Heart right ventricle (tissue), 16 donors: Measurements from ENCODE around the gene CACNA2D1. TPM values are rescaled to one million over a fixed set of nuclear protein-coding genes. Genes with fewer than 3 reads are reported as not detected.

Experiments
- ATAC-seq, 8 donors: fragments of 200-7000 bp; cut with Tn5 transposase; one replicate each; pipeline ENCODE4 v1.9.1; 2020; ENCODE audit warnings: mild to moderate bottlenecking in 8 of 8, moderate library complexity in 8 of 8, moderate number of reproducible peaks in 1 of 8
- DNase-seq, 2 donors: peaks; one replicate each; pipeline ENCODE4 v3.0.0-alpha.2; 2020
- H3K27ac ChIP-seq, 10 donors: fragments of 200-600 bp; sonication (generic) in 2 of 10; one replicate each; pipeline versions ENCODE4 v1.5.0 to v1.8.0; 2020 to 2022; ENCODE audit warnings: mild to moderate bottlenecking in 3 of 10
- H3K27me3 ChIP-seq, 7 donors: fragments of 200-600 bp; one replicate each; pipeline ENCODE4 v1.8.0; 2021 to 2022; ENCODE audit warnings: mild to moderate bottlenecking in 2 of 7
- H3K36me3 ChIP-seq, 9 donors: fragments of 200-600 bp; sonication (generic) in 1 of 9; one replicate each; pipeline versions ENCODE4 v1.5.0 to v1.8.0; 2020 to 2022; ENCODE audit warnings: mild to moderate bottlenecking in 2 of 9
- H3K4me1 ChIP-seq, 9 donors: fragments of 200-600 bp; sonication (generic) in 1 of 9; one replicate each; pipeline versions ENCODE4 v1.5.0 to v1.8.0; 2020 to 2022; ENCODE audit warnings: mild to moderate bottlenecking in 4 of 9
- H3K4me3 ChIP-seq, 10 donors: fragments of 200-600 bp; sonication (generic) in 2 of 10; one replicate each; pipeline versions ENCODE4 v1.5.0 to v1.8.0; 2020 to 2022; ENCODE audit warnings: mild to moderate bottlenecking in 7 of 10, moderate library complexity in 2 of 10
- H3K9me3 ChIP-seq, 11 donors: fragments of 200-600 bp in 10 of 11; sonication (generic) in 2 of 11; one replicate each; pipeline versions ENCODE4 v1.5.0 to v1.8.0; 2013 to 2022; ENCODE audit warnings: mild to moderate bottlenecking in 2 of 11, control low read depth in 1 of 11, moderate library complexity in 1 of 11
- CTCF ChIP-seq, 9 donors: fragments of 200-600 bp; sonication (generic) in 2 of 9; IDR thresholded peaks; one replicate each; pipeline versions ENCODE4 v1.5.0 to v1.8.0; 2021 to 2022; ENCODE audit warnings: antibody characterized with exemption in 9 of 9, mild to moderate bottlenecking in 5 of 9, moderate library complexity in 1 of 9
- WGBS, 2 donors: extraction: QIAGEN DNeasy Blood & Tissue Kit; methylation state at CpG; one replicate each; pipeline ENCODE4 v1.1.7; 2013; ENCODE audit warnings: inconsistent platforms in 1 of 2; 5-methylcytosine and 5-hydroxymethylcytosine counted together
- intact Hi-C, 10 donors: fragments of 100-400 bp; cut with DNase I; formaldehyde crosslinking; loops; one replicate each; pipeline versions ENCODE4 v1.11.1 to v1.14.2; 2022
- polyA plus RNA-seq, 2 donors: library from polyadenylated mRNA; stranded (reverse); fragments of 200-250 nt; gene quantifications; one replicate each; pipeline ENCODE4 v1.2.3, GENCODE V29; 2013
- total RNA-seq, 10 donors: library from RNA; stranded (reverse); fragmentation: NEBNext Ultra II Directional in 3 of 10; extraction: Animal tissue kit (Norgen Biotek cat#: 25700) in 3 of 10; gene quantifications; one replicate each; pipeline versions ENCODE4 v1.2.1 to v1.2.4, GENCODE V29; 2021 to 2023
- donor health status: Arrhythmogenic right ventricular cardiomyopathy.
- donor health status: ischemic (EF 13 %, LVEDD 7.1; RV severe dilation, severe dysfunction).
- donor health status: healthy with polysubstance abuse.
- donor health status: DM: no; HTN: yes; CAD: no.
- donor health status: DM: no; HTN: no; CAD: no.
- donor health status: ischemic (EF 25% LVEDD 6.9; RV normal size, moderate dysfunction).
- donor health status: ischemic (EF 25% LVEDD 5.7; RV mildly dilated, moderate dysfunction).
- donor health status: healthy.
- donor health status: DM: yes; HTN: yes; CAD: no.
- donor health status: Ischemic cardiomyopathy.
- donor health status: ischemic (EF 35%, LVEDD 5.7; RV mildly dilated, moderate dysfunction).
- donor health status: nonischemic (EF 11% LVEDD 7.7; RV severe dilation, severe dysfunction).
- donor health status: DM: yes; HTN: yes; CAD: no.
- donor health status: PGD.
- donor health status: ischemic (EF 29% LVEDD 5.4; RV normal size, mild dysfunction).
- donor health status: nonischemic (EF 23%, LVEDD 6.1; RV moderate dilation, normal function).

CACNA2D1 gene
- total and polyA plus RNA-seq, 12 donors, result 7.0 to 131 (median 69.3) TPM

DNA sequence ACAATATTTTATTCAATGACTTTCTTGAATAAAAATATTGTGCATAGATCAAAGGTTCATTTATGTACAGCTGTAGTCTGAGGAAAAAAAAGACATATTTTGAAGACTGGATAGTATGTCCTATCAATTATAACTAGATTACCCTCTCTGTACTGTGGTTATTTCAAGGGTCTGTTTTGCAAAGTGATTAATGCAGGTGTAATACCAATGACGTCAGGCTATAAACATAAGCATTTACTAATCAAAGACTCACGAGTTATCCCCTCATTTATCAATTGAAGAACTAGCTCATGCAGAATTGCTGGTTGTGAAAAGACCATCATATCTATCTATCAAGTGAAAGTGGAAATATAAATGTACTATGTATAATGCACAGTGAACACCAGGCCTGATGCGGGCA lies 460.2 kb downstream of the CACNA2D1 start:
- DNase-seq (no peak), ATAC-seq (no peak)
- intact Hi-C loops, result no loop called here
- Histone ChIP-seq H3K9me3 (no peaks in the 10 kb centered on the region), H3K27me3 (no peaks in the 10 kb centered on the region), H3K4me3 (no peak overlapping the region), H3K36me3 (peaks cover 0 to 74% (median 6%) of the 10 kb centered on the region in 9 donors), H3K4me1 (no peaks in the 10 kb centered on the region), H3K27ac (no peak overlapping the region)
- 89 to 90% methylated on average over 3 of the region's 3 CpGs for WGBS, 2 donors
- TF ChIP-seq CTCF (IDR thresholded peaks at IDR 0.05), result no peak

DNA sequence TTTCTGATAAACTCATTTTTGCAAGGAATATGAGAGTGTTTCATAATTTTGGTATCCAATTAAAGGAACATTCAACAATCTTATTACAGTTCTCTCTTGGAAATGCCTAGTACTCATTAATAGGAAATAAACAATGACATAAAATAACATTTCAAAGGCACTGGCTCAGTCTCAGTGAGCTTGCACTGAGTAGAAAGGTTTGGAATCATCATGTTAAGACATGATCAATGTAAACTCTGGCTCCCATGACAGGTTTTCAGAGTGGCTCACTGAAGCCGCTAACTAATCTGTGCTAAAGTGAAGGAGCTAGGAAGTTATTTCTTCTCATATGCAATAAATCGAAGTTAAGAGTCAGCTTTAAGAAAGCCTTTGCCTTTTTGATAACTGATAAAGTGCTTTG lies 470.5 kb downstream of the CACNA2D1 start:
- DNase-seq (no peak), ATAC-seq (no peak)
- no peaks in the 10 kb centered on the region for H3K27me3 ChIP-seq
- peaks cover 0 to 36% (median 0%) of the 10 kb centered on the region in 9 donors for H3K36me3 ChIP-seq
- peaks cover 0 to 12% (median 0%) of the 10 kb centered on the region in 9 donors for H3K4me1 ChIP-seq
- WGBS, 2 donors, result 94% methylated on average over 2 of the region's 2 CpGs
- no peak for TF ChIP-seq CTCF (IDR thresholded peaks at IDR 0.05)
- H3K4me3 ChIP-seq, result no peak overlapping the region
- no peak overlapping the region for H3K27ac ChIP-seq
- intact Hi-C loops, result no loop called here
- no peaks in the 10 kb centered on the region for H3K9me3 ChIP-seq

DNA sequence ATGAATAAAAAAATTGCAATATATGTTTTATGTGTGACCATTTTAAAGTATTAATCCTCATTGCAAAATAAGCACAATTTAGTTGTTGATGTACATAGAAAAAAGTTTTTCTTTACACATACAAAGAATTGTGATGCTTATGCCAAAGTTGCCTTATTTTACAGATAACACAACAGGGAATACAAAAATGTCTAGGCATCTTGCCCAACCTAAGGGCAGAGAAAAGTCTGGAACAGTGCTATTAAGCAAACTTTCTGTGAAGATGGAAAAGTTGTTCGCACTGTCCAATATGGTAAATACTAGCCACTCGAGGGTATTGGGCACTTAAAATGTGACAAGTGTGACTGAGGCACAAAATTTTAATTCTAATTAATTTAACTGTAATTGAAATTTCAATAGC lies 483.6 kb downstream of the CACNA2D1 start:
- ATAC-seq, result no peak
- Histone ChIP-seq H3K4me3 (no peak overlapping the region), H3K36me3 (peaks cover 0 to 37% (median 0%) of the 10 kb centered on the region in 9 donors), H3K27me3 (no peaks in the 10 kb centered on the region), H3K9me3 (no peaks in the 10 kb centered on the region), H3K4me1 (peaks cover 0 to 33% (median 16%) of the 10 kb centered on the region in 9 donors), H3K27ac (no peak overlapping the region)
- intact Hi-C loops, result loop anchor here in 2 of 10 donors (5.0 to 10.0 kb wide), 2 partner anchors 455 to 463 kb away; no protein-coding TSS in a partner anchor
- 67 to 69% methylated on average over 2 of the region's 2 CpGs for WGBS, 2 donors
- no peak for DNase-seq
- no peak for TF ChIP-seq CTCF (IDR thresholded peaks at IDR 0.05)

GRCh38 chr7:81957517-81957916 lies 486.1 kb downstream of the CACNA2D1 start:
- H3K27me3 ChIP-seq, result no peaks in the 10 kb centered on the region
- H3K4me1 ChIP-seq, result peaks cover 0 to 33% (median 16%) of the 10 kb centered on the region in 9 donors
- ATAC-seq (peak; percentile 61 to 93 (median 83)), DNase-seq (no peak)
- no peaks in the 10 kb centered on the region for H3K9me3 ChIP-seq
- no peak for TF ChIP-seq CTCF (IDR thresholded peaks at IDR 0.05)
- H3K27ac ChIP-seq, result peak overlapping the region in 5 of 10 donors; percentile 37 to 75 (median 61)
- WGBS, 2 donors, result 24 to 44% methylated on average over 4 of the region's 4 CpGs
- intact Hi-C loops, result loop anchor here in 6 of 10 donors (2.0 to 10.0 kb wide), 5 partner anchors 453 to 460 kb away; no protein-coding TSS in a partner anchor
- H3K4me3 ChIP-seq, result no peak overlapping the region
- H3K36me3 ChIP-seq, result peaks cover 0 to 22% (median 0%) of the 10 kb centered on the region in 9 donors
